ENCODE results near the gene AP3S1.
"Not testable (repeated sequence)": the region's sequence is repeated elsewhere in the genome, so short reads cannot be mapped to it uniquely, and the experiment has no call there.

The AP3S1 gene

DNA sequence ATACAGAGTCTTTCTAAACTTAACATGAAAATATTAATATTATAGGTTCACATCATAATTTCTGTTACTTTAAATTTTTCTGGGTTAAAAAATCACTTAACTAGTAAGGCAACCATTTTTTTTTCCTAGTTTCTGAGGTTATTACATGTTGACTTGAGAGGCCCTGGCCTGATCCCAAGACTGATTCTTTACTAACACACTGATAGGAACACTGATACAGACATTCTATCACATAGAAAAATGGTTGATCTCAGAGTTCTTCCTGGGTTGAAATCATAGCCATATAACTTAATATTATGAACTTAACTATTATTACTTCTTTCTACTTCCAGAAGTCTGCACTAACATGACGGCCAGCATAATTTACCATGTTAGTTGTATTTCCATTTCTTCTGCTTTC lies 43.0 kb downstream of the AP3S1 start:
- no peak for DNase-seq (ENCODE audit: low read depth)
- no peak for TF ChIP-seq CTCF (IDR thresholded peaks at IDR 0.05; ENCODE audit: low read depth, low read length, missing control alignments)
- H3K4me3 ChIP-seq (ENCODE audit: low read depth, low read length): no peak overlapping the region

GRCh38 chr5:115885208-115885607 lies 43.5 kb downstream of the AP3S1 start:
- not testable (repeated sequence) for DNase-seq (ENCODE audit: low read depth); H3K4me3 ChIP-seq (ENCODE audit: low read depth, low read length)

DNA sequence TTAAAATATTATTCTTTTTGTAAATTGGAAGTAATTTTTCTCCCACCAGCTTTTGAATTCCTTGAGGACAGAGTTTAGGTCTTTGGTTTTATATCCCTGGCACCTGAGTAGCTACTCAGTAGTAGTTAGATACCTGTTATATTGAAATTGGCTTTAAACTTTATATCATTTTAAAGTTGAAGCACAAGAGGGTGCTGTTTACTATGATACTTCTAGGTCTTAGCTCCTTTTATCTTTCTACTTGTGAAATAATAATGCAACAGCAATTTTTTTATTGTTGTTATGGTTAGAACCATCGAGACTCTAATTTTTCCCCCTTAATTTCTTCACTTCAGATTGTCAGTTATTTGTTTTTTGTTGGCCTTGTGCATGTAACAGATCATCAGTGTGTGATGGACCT lies 46.3 kb downstream of the AP3S1 start:
- no peak overlapping the region for H3K4me3 ChIP-seq (ENCODE audit: low read depth, low read length)
- DNase-seq (ENCODE audit: low read depth): no peak

GRCh38 chr5:115892021-115892420 lies 50.3 kb downstream of the AP3S1 start:
- no peak overlapping the region for H3K4me3 ChIP-seq (ENCODE audit: low read depth, low read length)
- DNase-seq (ENCODE audit: low read depth): no peak
- no peak for TF ChIP-seq CTCF (IDR thresholded peaks at IDR 0.05; ENCODE audit: low read depth, low read length, missing control alignments)

More for the DNA sequence above, 46.3 kb downstream of the AP3S1 start:
- TF ChIP-seq CTCF (IDR thresholded peaks at IDR 0.05; ENCODE audit: low read depth, low read length, missing control alignments): no peak

DNA sequence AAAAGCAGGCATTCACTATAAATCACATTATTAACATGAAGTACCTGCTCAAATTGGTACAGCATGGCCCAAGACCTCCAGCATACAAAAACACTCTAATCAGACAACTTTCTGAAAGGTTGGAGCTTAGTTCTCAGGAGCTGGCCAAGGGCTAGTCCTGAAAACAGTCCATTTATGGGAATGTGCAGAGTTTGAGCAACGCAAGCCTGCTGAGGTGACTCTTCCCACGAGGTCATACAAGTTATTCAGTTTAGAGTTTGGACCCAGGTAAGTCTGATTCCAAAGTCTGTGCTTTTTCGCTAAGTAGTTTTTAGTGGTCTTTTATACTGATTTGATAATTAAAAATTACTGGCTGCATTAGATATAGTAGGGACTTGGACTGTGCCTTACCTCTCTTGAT lies 52.6 kb downstream of the AP3S1 start:
- DNase-seq (ENCODE audit: low read depth): no peak
- H3K4me3 ChIP-seq (ENCODE audit: low read depth, low read length): no peak overlapping the region
- no peak for TF ChIP-seq CTCF (IDR thresholded peaks at IDR 0.05; ENCODE audit: low read depth, low read length, missing control alignments)

GRCh38 chr5:115895821-115896220 lies 54.1 kb downstream of the AP3S1 start:
- TF ChIP-seq CTCF (IDR thresholded peaks at IDR 0.05; ENCODE audit: low read depth, low read length, missing control alignments): no peak
- no peak overlapping the region for H3K4me3 ChIP-seq (ENCODE audit: low read depth, low read length)
- DNase-seq (ENCODE audit: low read depth): no peak

DNA sequence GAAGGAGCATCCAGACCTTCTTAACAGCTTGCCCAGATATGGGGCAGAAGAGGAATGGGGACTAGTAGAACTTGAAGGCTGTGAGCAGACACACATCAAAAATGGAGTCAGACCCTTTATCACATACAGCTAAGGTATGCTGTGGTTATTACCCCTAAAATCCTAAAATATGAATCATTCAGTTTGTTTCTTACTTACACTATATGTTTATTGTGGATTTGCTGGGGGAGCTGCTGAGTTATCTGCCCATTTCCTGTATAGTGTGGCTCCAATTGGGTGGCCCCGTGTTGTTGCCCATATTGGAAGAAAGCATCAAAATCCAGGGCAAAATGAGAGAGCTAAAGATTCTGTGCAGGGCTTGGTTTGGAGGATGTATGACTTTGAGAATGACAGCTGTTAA lies 56.9 kb downstream of the AP3S1 start:
- no peak overlapping the region for H3K4me3 ChIP-seq (ENCODE audit: low read depth, low read length)
- no peak for TF ChIP-seq CTCF (IDR thresholded peaks at IDR 0.05; ENCODE audit: low read depth, low read length, missing control alignments)
- DNase-seq (ENCODE audit: low read depth): no peak

DNA sequence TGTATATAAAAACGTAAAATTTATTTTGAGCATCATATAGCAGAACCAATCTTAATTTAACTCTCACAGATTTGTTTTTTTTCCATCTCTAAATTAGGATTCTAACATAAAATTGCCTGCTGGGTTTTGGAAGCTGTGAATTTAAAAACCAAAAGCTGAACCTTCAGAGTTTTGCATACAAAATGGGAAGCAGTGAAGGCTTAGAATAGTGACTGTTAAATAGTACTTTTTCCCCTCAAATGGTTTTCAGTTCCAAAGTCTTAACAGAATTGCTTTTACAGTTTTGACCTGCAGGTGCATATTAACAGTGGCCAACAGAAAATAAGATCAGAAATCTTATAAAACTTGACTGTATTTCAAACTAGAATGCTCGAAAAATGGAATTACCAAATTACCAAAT lies 65.4 kb downstream of the AP3S1 start:
- no peak overlapping the region for H3K4me3 ChIP-seq (ENCODE audit: low read depth, low read length)
- no peak for TF ChIP-seq CTCF (IDR thresholded peaks at IDR 0.05; ENCODE audit: low read depth, low read length, missing control alignments)
- no peak for DNase-seq (ENCODE audit: low read depth)

- H3K4me3 ChIP-seq (ENCODE audit: low read depth, low read length); DNase-seq (ENCODE audit: low read depth): not testable (repeated sequence)
These were observed 72.1 kb downstream of the AP3S1 start for GRCh38 chr5:115913623-115914400.
